ENCODE results near the gene ATF3.
"Not testable (repeated sequence)": the region's sequence is repeated elsewhere in the genome, so short reads cannot be mapped to it uniquely, and the experiment has no call there.

Gene ATF3

DNA sequence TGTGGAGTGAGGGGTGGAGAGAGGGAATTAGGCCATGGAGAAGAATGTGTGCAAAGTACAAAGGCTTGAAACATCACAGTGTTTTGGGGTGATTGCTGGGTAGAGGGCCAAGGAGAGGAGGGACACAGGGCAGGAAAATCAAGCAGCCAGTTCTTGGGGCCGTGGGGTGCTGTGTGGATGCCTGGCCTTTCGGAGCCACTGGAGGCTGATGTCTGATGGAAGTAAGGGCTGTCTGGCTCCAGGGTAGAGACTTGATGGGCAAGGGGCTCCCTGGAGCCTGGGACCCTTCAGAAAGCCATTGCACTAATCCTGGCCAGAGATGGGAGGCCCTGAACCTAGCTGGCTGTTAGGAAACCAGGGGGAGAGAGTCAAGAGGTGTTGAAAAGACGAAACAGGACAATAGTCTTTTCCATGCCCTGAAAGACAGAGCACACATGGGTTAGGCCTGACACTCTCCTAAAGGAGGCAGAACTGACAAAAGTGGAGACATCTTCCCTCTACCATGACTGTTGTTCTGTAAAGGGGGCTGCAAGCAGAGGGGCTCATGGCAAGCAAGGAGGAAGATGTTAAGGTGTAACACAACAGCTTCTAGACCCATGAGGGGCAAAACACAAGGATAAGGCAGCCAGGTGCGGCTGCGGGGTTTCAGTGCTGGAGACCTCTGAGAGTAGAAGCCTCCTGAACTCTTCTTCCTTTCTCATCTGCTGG lies 21.0 kb downstream of the ATF3 start:
- no peak for ATAC-seq

DNA sequence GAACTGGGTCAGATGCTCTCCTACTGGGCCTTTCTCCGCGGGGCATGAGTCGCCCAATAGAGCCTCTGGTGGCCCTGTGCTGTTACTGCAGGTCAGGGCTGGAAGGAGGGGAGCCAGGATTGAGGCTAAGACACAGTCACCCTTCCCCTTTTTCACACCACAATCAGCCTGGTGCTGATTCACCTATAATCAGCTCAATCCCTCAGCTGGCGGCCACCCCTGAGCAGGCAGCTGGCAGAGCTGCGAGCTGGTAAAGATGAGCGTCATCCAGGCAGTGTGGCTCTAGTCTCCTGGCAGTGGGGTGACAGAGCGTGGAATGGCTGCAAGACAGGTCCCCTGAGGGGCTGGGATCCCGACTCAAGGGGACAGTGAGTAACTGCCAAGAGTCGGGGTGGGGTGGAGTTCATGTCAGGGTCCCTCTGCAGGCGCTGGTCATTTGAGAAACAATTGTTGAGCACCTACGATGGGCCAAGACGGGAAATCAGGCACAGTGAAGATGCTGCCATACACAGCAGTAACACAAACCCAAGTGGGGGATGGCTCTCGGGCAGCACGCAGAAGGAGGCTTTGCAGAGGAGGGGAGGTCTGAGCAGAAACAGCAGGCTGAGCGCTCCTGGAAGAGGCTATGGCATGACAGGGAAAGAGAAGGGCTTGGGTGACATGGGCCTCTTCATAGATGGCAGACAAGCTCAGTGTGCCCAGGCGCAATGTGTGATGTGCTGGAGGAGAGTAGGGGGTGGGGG lies 21.8 kb downstream of the ATF3 start:
- peak; percentile 89 to 90 for ATAC-seq

DNA sequence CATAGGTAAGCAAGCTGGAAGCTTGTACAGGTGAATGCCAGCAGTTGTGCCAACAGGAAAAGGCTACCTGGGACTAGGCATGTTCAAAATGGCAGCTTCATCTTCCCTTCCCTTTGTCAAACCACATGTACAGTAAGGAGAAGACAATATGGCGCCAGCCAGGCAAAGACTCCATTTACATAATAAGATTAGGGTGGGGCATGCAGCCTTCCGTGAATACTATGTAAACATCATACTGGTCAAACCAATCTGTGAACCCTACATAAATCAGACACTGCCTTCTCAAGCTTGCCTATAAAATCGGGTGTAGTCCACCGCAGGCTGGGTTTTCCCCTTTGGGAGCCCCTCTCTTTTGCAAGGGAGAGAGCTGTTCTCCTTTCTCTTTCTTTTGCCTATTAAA lies 24.6 kb downstream of the ATF3 start:
- no peak for ATAC-seq

DNA sequence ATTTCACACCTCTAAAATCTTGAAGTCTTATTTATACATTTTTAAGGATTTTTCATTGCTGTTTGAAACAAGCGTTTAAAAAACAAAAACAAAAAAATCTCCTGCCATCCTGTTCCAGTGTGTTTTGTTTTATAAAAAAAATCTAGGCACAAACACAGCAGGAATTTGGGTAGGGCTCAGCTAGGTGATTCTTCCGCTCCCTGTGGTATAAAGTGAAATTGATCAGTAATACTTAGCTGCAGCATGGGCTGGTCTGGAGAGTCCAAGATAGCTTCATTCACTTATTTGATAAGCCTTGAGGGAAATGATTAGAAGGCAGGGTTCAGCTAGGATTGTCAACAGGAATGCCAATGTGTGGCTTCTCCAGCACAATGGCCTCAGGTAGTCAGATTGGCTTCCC lies 25.7 kb downstream of the ATF3 start:
- no peak for ATAC-seq

DNA sequence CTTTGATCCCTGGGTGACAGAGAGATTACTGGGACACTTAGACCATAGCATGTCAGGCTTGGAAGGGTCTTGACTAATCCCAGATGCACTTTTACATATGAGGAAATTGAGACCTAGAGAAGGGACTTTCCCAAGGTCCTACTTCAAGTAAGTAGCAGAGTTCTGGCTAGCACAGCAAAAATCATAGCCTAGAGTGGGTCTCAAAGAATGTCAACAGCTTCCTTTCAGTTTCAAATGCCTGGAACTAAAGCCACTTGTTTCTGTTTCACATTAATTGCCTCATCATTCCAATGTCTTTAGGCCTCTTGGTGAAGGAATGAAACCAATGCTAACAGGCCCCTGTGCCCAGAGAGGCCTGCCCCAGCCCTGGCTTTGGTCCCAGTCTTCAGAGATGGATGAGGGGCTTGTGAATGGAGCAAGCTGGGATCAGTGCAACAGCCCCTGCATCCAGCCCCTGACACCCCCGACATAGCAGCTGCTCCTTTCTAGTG lies 26.6 kb downstream of the ATF3 start:
- ATAC-seq, result peak in 1 of 2 donors; percentile 18

DNA sequence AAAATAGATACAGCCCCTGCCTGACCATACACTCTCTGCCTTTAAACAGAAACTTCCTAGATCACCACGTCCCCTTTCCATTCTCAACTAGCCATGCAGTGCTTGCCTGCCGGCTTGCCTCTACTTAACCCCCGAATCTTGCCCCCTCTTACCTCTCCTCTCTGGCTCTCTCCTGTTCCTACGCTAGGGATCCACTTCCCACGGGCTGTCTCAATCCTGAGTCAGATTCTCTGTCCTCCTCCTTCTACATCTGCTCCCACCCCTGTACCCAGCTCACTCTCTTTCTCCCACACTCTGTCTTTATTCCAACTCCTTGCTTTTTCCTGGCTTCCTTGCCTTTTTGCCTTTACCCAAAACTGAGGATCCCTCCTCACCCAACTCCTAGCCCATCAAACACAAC lies 29.3 kb downstream of the ATF3 start:
- no peak for ATAC-seq

DNA sequence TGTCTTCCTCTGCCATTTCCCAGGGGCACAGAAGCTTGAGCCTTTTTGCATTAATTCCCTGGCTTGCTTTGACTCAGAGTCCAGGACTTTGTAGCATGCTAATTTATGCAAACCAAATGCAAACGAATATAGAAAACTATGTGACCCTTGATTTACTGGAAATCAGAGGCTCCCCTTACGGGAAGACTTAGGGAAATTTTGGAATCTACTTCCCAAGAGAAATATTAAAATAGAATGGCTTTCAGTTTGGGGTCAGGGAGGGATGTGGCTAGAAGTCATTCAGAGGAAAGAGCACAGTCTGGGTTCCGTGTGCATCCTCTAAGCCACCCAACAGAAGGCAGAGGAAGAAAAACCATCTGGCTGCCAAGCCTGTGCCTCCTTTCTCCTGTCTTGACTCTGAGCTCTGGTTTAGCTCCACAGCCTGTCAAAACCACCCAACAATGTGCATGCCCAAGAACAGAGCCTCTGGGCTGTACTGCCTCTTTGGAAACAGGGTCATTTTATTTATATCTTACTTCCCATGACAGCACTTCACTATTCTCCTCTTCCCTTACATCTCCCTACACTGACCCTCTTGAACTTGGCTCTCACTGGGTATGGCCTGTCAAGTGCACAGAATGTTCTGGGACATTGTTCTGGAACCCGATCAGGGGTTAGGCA lies 30.1 kb downstream of the ATF3 start:
- ATAC-seq, result no peak

DNA sequence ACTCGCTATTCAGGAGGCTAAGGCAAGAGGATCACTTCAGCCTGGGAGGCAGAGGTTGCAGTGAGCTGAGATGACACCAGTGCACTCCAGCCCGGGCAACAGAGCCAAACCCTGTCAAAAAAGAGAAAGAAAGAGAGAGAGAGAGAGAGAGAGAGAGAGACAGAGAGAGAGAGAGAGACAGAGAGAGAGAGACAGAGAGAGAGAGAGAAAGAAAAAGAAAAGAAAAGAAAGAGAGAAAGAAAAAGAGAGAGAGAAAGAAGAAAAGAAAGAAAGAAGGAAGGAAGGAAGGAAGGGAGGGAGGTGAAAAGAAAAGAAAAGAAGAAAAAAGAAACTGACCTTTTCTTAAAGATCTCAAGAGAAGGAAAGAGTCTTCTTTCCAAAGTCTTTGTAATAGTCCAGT lies 31.0 kb downstream of the ATF3 start:
- ATAC-seq, result not testable (repeated sequence)

DNA sequence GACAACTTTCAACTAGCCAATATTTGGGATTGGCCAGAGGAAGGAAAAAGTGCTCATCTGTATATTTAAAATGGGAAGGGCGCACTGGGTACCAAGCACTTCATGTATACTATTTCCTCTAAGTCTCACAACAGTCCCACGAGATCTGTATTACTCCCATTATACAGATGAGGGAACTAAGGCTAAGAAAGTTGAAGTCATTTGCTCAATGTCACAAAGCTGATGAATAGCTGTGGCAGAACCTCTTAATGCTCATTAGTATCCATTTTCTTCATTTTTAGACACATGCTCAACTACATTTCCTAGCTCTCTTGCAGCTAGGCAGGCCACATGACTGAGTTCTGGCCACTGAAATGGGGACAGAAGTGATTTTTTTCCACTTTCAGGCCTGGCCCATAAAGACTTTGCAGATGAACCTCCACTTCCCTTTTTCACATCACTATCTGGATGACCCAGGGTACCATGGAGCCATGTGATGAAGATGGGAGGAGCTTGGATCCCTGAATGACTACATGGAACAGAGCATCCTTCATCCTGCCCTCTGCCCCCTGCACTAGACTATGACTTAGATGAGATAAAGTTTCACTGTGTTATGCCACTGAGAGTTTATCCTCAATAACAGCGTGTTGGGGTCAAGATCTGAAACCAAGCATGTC lies 31.8 kb downstream of the ATF3 start:
- ATAC-seq, result no peak

DNA sequence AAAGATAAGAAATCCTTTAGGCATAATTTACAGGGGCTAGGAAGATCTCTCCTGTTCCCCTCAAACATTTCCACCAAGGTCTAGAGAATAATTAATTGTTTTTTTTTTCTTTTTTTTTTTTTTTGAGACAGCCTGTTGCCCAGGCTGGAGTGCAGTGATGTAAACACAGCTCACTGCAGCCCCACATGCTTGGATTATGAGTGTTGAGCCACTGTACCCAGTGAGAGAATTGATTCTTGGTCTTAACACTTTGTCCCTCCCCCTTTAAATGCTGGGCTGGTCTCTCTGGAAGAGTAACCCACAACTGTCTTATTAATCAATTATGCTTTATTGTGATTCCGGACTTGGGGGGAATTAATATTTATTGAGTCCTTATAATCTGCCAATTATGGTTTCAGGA lies 33.4 kb downstream of the ATF3 start:
- no peak for ATAC-seq

DNA sequence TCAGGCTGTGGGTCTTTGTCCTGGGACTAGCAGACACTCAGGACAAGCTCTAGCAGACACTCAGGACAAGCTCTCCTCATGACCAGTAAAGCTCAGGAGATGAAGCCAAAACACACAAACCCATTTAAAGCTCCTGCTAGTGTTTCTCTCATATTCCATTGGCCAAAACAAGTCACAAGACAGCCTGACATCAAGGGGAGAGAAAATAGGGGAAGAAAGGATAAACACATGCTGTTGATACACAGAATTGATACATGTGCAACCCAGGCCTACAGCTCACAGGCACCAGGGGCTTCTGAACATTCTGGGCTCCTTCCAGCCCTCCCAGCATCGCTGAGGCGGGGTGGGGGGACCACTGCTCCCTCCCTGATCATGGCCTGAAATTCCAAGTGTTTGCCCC lies 35.3 kb downstream of the ATF3 start:
- no peak for ATAC-seq

DNA sequence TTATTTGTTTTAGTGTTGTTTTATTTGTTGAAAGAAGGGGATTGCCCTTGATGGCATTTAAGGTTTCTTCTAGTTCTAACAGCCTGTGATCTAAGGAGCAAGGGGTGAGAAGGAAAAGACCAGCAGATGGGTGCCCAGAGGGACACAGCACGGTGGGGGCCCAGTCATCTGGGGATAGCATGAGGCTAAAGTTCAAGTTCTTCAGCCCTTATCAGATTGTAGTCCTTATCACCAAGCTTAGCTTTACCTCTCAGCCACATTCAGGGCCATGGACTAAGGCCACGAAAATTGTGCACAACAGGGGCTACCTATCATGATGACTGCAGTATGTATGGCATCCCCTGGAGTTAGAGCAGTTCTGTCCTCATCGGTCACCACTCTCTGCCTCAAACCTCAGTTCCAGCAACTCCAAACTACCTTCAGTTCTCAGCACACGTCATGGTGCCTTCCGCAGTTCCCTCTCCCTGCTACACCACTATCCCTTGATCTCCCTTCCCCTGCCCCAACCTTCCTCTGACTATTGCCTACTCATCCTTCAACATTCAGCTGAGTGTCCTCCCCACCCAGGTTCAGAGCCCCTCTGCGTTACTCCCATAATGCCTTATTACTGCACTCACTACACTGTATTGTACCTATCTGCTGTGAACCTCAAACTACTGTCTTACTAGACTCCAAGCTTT lies 36.4 kb downstream of the ATF3 start:
- ATAC-seq, result no peak

DNA sequence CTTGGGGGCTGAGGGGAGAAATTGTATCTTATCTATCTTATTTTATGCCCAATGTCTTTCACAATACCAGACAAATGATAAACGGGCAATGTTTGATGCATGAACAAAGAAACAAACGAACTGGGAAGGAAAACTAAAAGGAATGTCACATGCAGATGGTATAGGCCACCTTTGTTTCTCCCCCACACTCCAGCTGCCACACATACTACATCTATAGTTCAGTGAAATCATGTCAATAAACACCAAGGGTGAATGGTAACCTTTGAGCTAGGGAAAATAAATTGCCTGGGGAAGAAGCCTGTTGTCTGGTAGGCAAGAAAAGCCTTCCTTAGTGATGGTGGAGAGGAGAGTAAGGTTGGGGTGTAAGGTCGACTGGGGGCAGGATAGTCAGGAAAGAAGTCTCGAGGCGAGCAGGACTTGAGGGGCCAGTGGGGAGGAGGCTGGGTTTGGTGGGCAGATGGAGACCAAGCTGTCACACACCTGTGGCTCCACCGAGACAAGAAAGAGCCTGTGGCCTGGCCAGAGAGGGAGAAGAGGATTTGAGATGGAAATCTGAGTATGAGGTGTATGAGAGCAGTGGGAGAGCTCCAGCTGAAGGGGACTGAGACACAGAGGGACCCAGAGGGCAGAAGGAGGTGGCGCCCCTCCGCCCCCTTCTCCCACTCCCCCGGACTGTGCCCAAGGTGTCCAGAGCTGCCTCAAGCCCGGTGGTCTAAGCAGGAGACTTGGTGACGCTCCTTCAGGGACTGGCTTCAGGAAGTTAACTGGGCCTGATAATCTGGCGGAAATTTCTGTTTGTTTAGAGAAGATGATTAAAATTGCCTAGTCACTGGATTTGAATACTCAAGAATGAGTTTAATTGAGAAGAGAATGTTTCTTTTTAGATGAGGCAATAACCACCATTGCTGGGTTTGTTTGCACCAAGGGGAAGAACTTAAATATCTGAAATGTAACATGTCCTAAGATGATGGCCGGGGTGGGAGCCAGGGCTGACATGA lies 37.3 kb downstream of the ATF3 start:
- no peak for ATAC-seq

DNA sequence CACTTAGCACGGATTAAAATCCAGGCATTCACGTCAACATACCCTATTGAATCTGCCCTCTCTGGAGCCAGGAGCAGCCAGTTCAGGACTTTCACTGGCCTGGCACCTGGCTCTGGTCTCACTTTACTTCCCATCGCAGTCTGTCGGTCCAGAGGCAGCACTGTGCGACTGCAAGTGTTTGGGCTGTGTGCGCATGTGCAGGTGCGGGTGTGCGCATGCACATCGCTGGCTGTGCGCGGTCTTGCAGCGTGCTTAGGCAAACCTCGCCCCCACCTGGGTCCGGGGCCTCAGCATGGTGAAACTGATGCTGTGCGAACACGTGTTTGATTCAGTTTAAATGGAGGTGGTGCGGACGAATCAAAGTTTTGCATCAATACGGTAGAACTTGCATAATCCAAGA lies 38.0 kb downstream of the ATF3 start:
- ATAC-seq, result no peak

DNA sequence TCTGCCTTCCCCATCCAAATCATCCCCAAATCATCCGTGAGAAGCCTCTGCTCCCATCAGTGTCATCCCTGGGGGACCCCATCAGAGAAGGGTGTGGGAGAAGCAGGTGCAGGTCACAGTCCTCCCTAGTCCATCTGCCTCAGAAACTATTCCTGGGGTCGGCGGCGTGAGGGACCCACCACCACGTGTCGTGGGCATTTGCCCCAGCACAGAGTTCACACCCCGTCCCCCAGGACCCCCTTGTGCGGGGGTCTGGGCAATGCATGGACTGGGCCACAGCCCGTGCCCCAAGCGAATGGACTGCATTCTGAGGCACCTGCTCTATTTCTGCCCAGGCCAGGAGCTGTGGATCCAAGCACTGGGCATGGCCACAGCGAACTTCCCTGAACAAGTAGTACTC lies 38.4 kb downstream of the ATF3 start:
- no peak for ATAC-seq

DNA sequence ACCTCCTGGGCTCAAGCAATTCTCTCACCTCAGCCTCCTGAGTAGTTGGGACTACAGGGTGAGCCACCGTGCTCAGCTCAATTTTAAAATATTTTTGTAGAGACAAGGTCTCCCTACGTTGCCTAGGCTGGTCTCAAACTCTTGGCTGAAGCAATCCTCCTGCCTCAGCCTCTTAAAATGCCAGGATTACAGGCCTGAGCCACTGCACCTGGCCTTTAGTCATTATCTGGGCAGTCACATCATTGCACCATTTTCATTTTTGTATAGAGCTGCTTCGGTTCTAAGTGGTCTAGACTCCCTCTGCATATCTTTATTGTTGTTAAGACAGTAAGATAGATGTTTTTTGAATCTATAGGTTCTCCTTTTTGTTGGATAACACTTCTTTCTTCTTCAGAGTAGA lies 39.9 kb downstream of the ATF3 start:
- no peak for ATAC-seq

DNA sequence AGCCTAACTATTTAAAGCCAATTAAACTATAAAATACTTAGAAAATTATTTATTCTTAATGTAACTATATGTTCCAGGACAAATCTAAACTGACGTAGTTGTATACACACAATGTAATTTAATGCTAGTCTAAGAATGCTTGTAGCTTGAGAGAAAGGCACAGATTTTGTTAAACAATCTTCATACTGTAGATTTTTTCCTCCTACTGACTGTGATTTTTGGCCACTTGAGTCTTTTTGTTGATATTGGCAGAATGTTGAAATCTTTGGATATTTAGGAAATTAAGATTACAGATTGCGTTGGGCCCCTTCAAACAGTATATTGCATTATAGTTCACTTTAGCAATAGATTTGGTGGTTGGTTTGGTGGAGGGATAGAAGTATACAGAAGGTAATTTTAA lies 40.5 kb downstream of the ATF3 start:
- ATAC-seq, result no peak

DNA sequence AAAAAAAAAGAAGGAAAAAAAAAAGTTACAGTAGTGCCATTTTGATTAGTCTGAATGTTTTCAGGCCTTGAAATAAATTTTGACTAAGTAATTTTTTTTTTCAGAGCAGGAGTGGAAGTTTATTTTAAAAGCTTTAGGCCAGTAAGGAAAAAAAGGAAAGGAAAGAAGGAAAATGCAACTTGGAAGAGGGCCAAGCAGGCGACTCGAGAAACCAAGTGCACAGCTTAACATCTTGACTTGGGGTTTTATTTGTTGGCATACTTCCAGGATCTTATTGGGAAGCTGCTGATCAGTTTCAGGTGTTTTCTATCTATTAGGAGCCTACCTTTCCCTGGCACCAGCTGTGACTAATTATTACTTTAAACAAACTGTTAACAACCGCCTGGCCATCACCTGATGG lies 41.7 kb downstream of the ATF3 start:
- no peak for ATAC-seq

DNA sequence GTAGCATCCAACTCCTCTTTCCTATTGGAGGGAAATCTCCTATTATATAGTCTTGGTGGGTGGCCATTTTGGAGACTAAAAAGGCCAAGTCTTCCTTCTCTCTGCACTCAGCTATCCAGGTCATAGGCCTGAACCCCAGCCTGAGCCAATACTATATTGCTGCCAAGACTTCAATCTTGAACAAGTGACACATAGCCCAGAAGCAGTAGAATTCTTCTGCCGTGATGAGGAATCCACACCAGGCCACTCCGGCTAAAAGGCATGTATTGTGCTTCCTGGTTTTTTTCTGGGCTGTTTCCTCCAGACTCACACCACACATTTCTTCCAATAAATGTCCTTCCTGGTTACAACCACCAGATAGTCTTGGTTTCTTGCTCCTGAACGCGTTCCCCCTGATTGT lies 43.0 kb downstream of the ATF3 start:
- ATAC-seq, result no peak

DNA sequence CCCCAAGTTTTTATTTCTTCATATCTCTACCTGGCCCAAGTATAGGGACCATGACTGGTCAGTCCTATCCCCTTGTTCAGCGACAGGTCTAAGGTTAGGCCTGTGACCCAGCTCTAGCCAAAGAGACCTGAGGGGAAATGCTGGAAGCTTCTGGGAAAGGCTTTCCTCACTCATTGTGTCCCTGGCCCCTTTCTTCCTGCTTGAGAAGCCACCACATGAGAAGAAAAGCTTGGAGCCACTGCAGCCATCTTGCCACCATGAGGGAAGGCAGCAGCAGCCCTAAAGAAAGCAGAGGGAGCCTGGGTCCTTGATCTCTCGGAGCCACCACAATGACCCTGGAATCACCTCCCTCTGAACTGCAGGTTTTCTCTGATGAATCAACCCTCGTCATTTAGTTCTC lies 43.4 kb downstream of the ATF3 start:
- ATAC-seq, result no peak

DNA sequence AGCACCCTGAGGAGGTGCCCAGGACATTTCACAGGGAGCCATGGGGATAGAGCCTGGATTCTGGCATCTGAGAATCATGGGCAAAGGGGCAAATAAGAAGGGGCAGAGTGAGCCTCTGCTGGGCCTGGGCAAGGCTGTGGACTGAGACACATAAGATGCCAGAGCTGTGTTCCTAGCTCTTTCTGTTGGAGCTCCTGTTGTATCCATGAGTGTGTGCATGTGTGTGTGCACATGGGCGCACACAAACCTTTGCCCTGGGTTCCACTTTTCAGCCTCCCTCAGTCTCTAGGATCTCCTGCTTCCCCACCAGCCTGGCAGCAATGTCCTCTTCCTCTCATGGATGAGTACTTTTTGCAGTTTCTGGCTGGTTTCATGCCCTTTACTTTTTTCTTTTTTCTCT lies 44.0 kb downstream of the ATF3 start:
- no peak for ATAC-seq

Data from activated CD4-positive, CD25-positive, alpha-beta regulatory T cell treated with anti-CD3 and anti-CD28 coated beads, Interleukin-2, amount 50 U/mL, for 24 hours (primary cell).